Right lobe of liver (tissue), 6 donors: ENCODE measurements around the gene ZNF429. TPM values are rescaled to one million over a fixed set of nuclear protein-coding genes. Genes with fewer than 3 reads are reported as not detected.
"Not testable (repeated sequence)": the region's sequence is repeated elsewhere in the genome, so short reads cannot be mapped to it uniquely, and the experiment has no call there.

ENCODE experiments used
- ATAC-seq, 4 donors: fragments of 200-7000 bp; cut with Tn5 transposase; one replicate each; pipeline ENCODE4 v1.9.1; 2020; ENCODE audit warnings: mild to moderate bottlenecking in 4 of 4, moderate library complexity in 4 of 4
- DNase-seq, 3 donors: peaks; one replicate each; pipeline ENCODE4 v3.0.0-alpha.2; 2020
- H3K27ac ChIP-seq, 3 donors: fragments of 200-600 bp; one replicate each; pipeline ENCODE4 v1.8.0; 2022
- H3K27me3 ChIP-seq, 2 donors: fragments of 200-600 bp; one replicate each; pipeline ENCODE4 v1.8.0; 2022
- H3K36me3 ChIP-seq, 4 donors: fragments of 200-600 bp; sonication (generic) in 1 of 4; one replicate each; pipeline versions ENCODE4 v1.5.1 to v1.8.0; 2017 to 2022; ENCODE audit warnings: control low read depth in 1 of 4
- H3K4me1 ChIP-seq, 4 donors: fragments of 200-600 bp; sonication (generic) in 1 of 4; one replicate each; pipeline versions ENCODE4 v1.5.1 to v1.8.0; 2017 to 2022; ENCODE audit warnings: control low read depth in 1 of 4
- H3K4me3 ChIP-seq, 3 donors: fragments of 200-600 bp; one replicate each; pipeline ENCODE4 v1.8.0; 2022
- H3K9me3 ChIP-seq, 4 donors: fragments of 200-600 bp; sonication (generic) in 1 of 4; one replicate each; pipeline versions ENCODE4 v1.5.1 to v1.8.0; 2017 to 2022; ENCODE audit warnings: control low read depth in 1 of 4
- POLR2A ChIP-seq: fragments of 450-650 bp; IDR thresholded peaks from one replicate; pipeline ENCODE4 v1.6.1; 2017; ENCODE audit warnings: antibody characterized with exemption, mild to moderate bottlenecking
- WGBS: methylation state at CpG from one replicate; pipeline ENCODE4 v1.1.6; 2018; ENCODE audit warnings: low coverage, low lambda C conversion rate; ENCODE audit not compliant: insufficient coverage; ENCODE audit errors: missing lambda C conversion rate; 5-methylcytosine and 5-hydroxymethylcytosine counted together
- intact Hi-C, 2 donors: fragments of 100-400 bp; cut with DNase I; formaldehyde crosslinking; loops; one replicate each; pipeline versions ENCODE4 v1.11.2 to v1.14.1; 2022
- total RNA-seq, 6 experiments: library from RNA; depleted of rRNA in 2 of 6; stranded (reverse); fragments of >200 nt in 2 of 6; fragmentation: NEBNext Ultra II Directional in 3 of 6; extraction: Animal tissue kit (Norgen Biotek cat#: 25700) in 3 of 6; gene quantifications; one replicate each; pipeline versions ENCODE4 v1.1.0 to v1.2.4, GENCODE V29; 2016 to 2023
- TF ChIP-seq, protein P1 (sequence below), 4 donors: fragments of 200-600 bp in 3 of 4; fragments of 450-650 bp in 1 of 4; IDR thresholded peaks; one replicate each; pipeline versions ENCODE4 v1.5.1 to v1.8.0; 2016 to 2022; ENCODE audit warnings: antibody characterized with exemption in 4 of 4, mild to moderate bottlenecking in 2 of 4
- donor health status: DM: no; HTN: yes; CAD: no.
- donor health status: DM: no; HTN: no; CAD: no.
- donor health status: DM: no; HTN: no; CAD: no.
- donor health status: DM: no; HTN: yes; CAD: no.
- donor health status: DM: no; HTN: yes; CAD: no.

ZNF429 gene
- total RNA-seq, 6 experiments from 2014 or later, result 4.8 to 9.6 (median 7.6) TPM

GRCh38 chr19:21508198-21508597, 2.8 kb downstream of the ZNF429 start:
- intact Hi-C loops, result no loop called here
- H3K9me3 ChIP-seq, result peaks cover 0 to 2% (median 0%) of the 10 kb centered on the region in 4 donors
- no peak overlapping the region for H3K4me3 ChIP-seq
- WGBS, result 94% methylated on average over 4 of the region's 5 CpGs
- H3K36me3 ChIP-seq, result peaks cover 0 to 2% (median 0%) of the 10 kb centered on the region in 4 donors
- no peak overlapping the region for H3K27ac ChIP-seq
- TF ChIP-seq, protein P1, sequence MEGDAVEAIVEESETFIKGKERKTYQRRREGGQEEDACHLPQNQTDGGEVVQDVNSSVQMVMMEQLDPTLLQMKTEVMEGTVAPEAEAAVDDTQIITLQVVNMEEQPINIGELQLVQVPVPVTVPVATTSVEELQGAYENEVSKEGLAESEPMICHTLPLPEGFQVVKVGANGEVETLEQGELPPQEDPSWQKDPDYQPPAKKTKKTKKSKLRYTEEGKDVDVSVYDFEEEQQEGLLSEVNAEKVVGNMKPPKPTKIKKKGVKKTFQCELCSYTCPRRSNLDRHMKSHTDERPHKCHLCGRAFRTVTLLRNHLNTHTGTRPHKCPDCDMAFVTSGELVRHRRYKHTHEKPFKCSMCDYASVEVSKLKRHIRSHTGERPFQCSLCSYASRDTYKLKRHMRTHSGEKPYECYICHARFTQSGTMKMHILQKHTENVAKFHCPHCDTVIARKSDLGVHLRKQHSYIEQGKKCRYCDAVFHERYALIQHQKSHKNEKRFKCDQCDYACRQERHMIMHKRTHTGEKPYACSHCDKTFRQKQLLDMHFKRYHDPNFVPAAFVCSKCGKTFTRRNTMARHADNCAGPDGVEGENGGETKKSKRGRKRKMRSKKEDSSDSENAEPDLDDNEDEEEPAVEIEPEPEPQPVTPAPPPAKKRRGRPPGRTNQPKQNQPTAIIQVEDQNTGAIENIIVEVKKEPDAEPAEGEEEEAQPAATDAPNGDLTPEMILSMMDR (IDR thresholded peaks at IDR 0.05), result no peak
- TF ChIP-seq POLR2A, result no peak
- ATAC-seq (no peak), DNase-seq (no peak)
- peaks cover 0 to 4% (median 2%) of the 10 kb centered on the region in 4 donors for H3K4me1 ChIP-seq
- H3K27me3 ChIP-seq, result no peaks in the 10 kb centered on the region

GRCh38 chr19:21511058-21511457, 5.7 kb downstream of the ZNF429 start:
- ATAC-seq, H3K36me3 ChIP-seq, DNase-seq, intact Hi-C loops, H3K9me3 ChIP-seq, H3K4me1 ChIP-seq, H3K27ac ChIP-seq, H3K4me3 ChIP-seq, H3K27me3 ChIP-seq: not testable (repeated sequence)
- WGBS, result no CpG with 5 or more reads among the region's 25 CpGs

- H3K27ac ChIP-seq, H3K9me3 ChIP-seq, intact Hi-C loops, H3K4me3 ChIP-seq, H3K4me1 ChIP-seq, DNase-seq, H3K36me3 ChIP-seq, ATAC-seq, H3K27me3 ChIP-seq: not testable (repeated sequence)
- 100% methylated on average over 3 of the region's 7 CpGs for WGBS
Measured at GRCh38 chr19:21512609-21513008, 7.2 kb downstream of the ZNF429 start.

DNA sequence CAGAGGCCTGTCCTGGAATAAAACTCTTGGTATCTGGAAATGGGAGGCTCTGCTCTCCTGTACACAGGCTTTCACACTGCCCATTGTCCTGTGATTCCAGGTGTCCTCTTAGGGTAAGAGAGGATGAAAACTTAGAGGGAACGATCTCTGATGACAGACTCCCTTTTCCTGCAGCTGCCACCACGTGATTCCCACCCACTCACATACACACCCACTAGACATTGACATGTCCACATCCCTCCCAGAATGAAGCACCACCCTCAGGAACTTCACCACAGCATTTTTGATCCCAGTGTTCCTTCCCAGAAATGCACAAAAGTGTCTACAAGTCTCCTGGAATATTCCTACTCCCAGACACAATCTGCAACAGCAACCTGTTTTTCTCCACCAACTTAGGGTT, 8.2 kb downstream of the ZNF429 start:
- no peak for ATAC-seq
- Histone ChIP-seq H3K27me3 (no peaks in the 10 kb centered on the region), H3K27ac (no peak overlapping the region), H3K4me1 (no peaks in the 10 kb centered on the region), H3K9me3 (peaks cover 0 to 12% (median 4%) of the 10 kb centered on the region in 4 donors), H3K36me3 (peaks cover 0 to 3% (median under 1%) of the 10 kb centered on the region in 4 donors), H3K4me3 (no peak overlapping the region)
- intact Hi-C loops, result no loop called here
- DNase-seq, result no peak
- 44% methylated on average over 1 of the region's 2 CpGs for WGBS
- TF ChIP-seq POLR2A, result no peak
- TF ChIP-seq, protein P1 (IDR thresholded peaks at IDR 0.05), result no peak

- Histone ChIP-seq H3K9me3 (peaks cover 0 to 34% (median 11%) of the 10 kb centered on the region in 4 donors), H3K4me1 (no peaks in the 10 kb centered on the region), H3K36me3 (peaks cover 0 to 28% (median 14%) of the 10 kb centered on the region in 4 donors), H3K27me3 (no peaks in the 10 kb centered on the region), H3K27ac (no peak overlapping the region), H3K4me3 (no peak overlapping the region)
- no peak for DNase-seq
- no peak for ATAC-seq
- TF ChIP-seq, protein P1 (IDR thresholded peaks at IDR 0.05), result no peak
- no peak for TF ChIP-seq POLR2A
- WGBS, result 100% methylated on average over 2 of the region's 2 CpGs
- intact Hi-C loops, result no loop called here
Measured at GRCh38 chr19:21519488-21519887, 14.1 kb downstream of the ZNF429 start.

DNA sequence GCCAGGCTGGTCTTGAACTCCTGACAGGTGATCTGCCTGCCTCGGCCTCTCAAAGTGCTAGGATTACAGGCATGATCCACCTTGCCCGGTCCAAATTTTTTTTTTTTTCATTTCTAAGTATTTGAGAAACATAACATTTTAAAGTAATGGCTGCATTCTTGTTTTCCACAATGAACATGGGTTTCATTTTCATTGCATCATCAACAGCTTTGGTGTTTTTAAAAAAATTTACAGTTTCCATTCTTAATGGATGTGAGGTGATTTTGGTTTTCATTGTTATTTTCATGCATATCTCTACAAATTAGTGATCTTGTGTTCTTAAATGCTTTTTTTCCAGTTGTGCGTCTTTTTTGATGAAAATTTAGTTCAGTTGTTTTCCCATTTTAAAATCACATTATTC, 27.5 kb downstream of the ZNF429 start:
- TF ChIP-seq, protein P1 (IDR thresholded peaks at IDR 0.05), result no peak
- TF ChIP-seq POLR2A, result no peak
- intact Hi-C loops, result no loop called here
- Histone ChIP-seq H3K4me3 (no peak overlapping the region), H3K4me1 (no peaks in the 10 kb centered on the region), H3K27me3 (no peaks in the 10 kb centered on the region), H3K9me3 (peaks cover 0 to 31% (median 21%) of the 10 kb centered on the region in 4 donors), H3K36me3 (peaks cover 0 to 44% (median 10%) of the 10 kb centered on the region in 4 donors), H3K27ac (no peak overlapping the region)
- DNase-seq (no peak), ATAC-seq (no peak)
- 100% methylated on average over 2 of the region's 3 CpGs for WGBS

- H3K27ac ChIP-seq, DNase-seq, H3K4me3 ChIP-seq, intact Hi-C loops, H3K27me3 ChIP-seq, ATAC-seq, H3K4me1 ChIP-seq: not testable (repeated sequence)
- H3K9me3 ChIP-seq, result peaks cover 0 to 48% (median 22%) of the 10 kb centered on the region in 4 donors
- 92% methylated on average over 2 of the region's 2 CpGs for WGBS
- peaks cover 0 to 31% (median under 1%) of the 10 kb centered on the region in 4 donors for H3K36me3 ChIP-seq
Measured at GRCh38 chr19:21536741-21537290, 31.4 kb downstream of the ZNF429 start.
